ENCODE data around the gene QSOX2.
A peak's percentile ranks its signal among the peaks of the same experiment; 100 is the strongest.

The QSOX2 gene

DNA sequence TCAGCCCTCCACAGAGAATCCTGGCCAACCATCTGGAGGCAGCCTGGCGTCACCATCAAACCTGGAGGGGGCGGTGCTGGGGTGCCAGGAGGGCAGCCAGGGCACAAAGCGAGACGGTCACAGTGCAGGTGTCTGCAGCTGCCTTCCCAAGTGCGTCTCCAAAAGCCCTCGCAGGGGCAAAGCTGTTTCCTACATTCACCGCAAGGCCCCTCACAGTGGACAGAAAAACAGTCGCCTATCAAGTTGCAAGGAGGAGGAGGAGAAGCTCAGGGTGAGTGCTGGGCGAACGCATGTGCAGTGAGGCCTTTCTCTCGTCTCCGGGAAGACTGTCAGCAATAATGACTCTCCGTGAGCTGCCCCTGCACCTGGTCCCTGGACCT, 22.7 kb downstream of the QSOX2 start:
- Mint-ChIP-seq H3K4me3 (no peak overlapping the region), H3K27ac (no peak overlapping the region), H3K9me3 (no peaks in the 10 kb centered on the region), H3K4me1 (ENCODE audit: low read depth) (peaks cover 30% of the 10 kb centered on the region), H3K27me3 (no peaks in the 10 kb centered on the region), H3K36me3 (ENCODE audit: low read depth) (peaks cover 91% of the 10 kb centered on the region)
- no peak for DNase-seq

DNA sequence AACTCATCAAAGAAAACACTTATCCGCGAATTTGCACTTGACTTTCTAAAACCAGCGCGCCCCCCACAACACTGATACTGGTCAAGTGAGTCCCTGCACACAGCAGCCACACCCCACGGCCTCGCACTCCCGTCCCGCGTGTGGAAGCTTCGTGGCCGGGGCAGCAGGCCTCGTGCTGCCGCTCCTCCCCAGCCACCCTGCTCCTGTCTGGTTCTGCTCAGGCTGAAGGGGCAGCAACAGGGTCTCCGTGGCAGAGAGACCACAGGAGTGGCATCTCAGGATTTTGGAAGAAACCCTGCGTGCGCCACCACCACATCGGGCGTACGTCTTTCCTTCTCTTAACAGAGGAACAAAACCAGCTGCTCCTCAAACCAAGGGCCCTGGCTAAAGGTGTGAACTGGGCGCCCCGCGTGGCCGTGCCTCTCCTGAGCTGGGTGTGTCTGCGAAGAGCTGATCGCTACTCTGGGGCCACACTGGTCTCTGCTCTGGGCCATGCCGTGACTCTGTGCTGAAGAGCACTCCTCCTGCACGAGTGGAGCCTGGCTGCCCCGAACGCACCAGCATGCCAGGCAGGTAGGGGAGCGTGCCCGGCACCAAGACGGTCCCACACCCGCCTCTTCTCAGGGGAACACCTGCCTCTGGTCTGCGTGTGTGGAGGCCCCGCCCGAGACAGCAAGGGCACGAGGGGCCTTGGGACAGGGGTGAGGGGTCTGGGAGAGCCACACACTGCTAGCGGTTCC, 23.3 kb downstream of the QSOX2 start:
- DNase-seq, result no peak
- no peak overlapping the region for H3K27ac Mint-ChIP-seq
- peaks cover 93% of the 10 kb centered on the region for H3K36me3 Mint-ChIP-seq (ENCODE audit: low read depth)
- H3K9me3 Mint-ChIP-seq, result no peaks in the 10 kb centered on the region
- H3K27me3 Mint-ChIP-seq, result no peaks in the 10 kb centered on the region
- peaks cover 27% of the 10 kb centered on the region for H3K4me1 Mint-ChIP-seq (ENCODE audit: low read depth)
- no peak overlapping the region for H3K4me3 Mint-ChIP-seq

DNA sequence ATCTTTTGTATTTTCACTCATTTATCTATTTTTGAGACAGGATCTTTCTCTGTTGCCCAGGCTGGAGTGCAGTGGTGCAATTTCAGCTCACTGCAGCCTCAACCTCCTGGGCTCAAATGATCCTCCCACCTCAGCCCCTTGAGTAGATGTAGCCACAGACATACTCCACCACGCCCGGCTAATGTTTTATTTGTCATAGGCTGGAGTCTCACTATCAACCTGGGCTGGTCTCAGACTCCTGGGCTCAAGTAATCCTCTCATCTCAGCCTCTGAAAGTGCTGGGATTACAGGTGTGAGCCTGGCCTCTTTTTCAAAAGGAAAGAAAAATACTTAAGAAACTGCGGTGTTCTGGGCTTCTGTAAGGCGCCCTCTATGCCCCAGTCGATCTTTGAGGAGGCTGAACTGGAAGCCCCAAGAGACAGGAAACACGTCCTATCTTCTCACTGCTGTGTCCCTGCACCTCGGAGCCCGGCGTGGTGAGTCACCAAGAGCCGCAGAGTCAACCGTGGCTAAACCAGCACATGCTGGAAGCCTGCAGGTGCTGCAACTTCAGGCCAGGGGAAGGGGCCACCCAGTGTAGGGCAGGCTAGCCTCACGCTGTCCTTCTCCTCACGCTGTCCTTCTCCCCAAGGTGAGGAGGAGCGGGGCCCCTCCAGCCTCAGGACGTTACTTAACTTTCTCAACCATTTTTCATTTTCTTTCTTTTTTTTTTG, 25.4 kb downstream of the QSOX2 start:
- H3K4me3 Mint-ChIP-seq, result no peak overlapping the region
- H3K27ac Mint-ChIP-seq, result peak overlapping the region; percentile 29
- peaks cover 13% of the 10 kb centered on the region for H3K4me1 Mint-ChIP-seq (ENCODE audit: low read depth)
- H3K27me3 Mint-ChIP-seq, result no peaks in the 10 kb centered on the region
- H3K36me3 Mint-ChIP-seq (ENCODE audit: low read depth), result peaks cover 95% of the 10 kb centered on the region
- no peak for DNase-seq
- no peaks in the 10 kb centered on the region for H3K9me3 Mint-ChIP-seq

DNA sequence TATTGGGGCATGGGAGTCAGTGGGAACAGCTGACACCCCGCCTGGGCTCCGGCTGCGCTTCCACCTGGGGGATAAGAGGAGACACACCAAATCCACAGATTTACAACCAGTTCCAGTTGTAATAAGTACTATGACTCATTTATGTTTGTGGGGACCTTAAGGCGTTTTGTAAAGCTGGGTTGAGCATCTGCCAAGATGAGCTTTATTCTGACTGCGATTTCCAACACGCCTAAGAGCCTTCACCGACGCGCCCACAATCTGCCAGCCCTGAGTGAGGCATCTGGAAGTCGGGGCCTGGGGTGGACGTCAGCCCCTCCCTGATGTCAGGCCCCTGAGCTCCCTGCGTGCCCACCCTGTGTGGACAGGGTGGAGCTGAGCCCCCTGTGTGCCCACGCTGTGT, 26.3 kb downstream of the QSOX2 start:
- H3K27me3 Mint-ChIP-seq, result no peaks in the 10 kb centered on the region
- H3K36me3 Mint-ChIP-seq (ENCODE audit: low read depth), result peaks cover 96% of the 10 kb centered on the region
- peaks cover 11% of the 10 kb centered on the region for H3K4me1 Mint-ChIP-seq (ENCODE audit: low read depth)
- no peak overlapping the region for H3K4me3 Mint-ChIP-seq
- DNase-seq, result no peak
- no peak overlapping the region for H3K27ac Mint-ChIP-seq
- no peaks in the 10 kb centered on the region for H3K9me3 Mint-ChIP-seq

DNA sequence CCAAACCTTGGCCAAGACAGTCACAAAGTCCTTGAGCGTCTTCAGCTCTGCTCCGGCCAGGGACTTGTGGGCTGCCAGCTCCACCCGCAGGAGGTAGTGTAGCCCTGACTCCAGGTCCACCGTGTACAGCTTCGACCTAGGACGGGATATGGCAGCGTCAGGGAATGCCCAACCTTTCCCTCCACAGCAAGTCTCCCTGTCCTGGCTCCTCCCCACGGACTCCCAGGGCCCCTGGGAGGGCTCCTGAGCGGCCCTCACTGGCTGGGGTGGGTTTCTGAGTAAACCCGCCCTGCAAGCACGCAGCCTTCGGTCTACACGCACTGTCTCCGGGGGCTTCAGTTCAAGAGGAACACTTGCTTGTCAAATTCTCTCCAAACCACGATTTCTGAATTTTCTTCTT, 26.9 kb downstream of the QSOX2 start:
- Mint-ChIP-seq H3K36me3 (ENCODE audit: low read depth) (peaks cover 97% of the 10 kb centered on the region), H3K4me3 (no peak overlapping the region), H3K4me1 (ENCODE audit: low read depth) (peaks cover 11% of the 10 kb centered on the region), H3K27ac (no peak overlapping the region), H3K9me3 (no peaks in the 10 kb centered on the region), H3K27me3 (no peaks in the 10 kb centered on the region)
- DNase-seq, result no peak

DNA sequence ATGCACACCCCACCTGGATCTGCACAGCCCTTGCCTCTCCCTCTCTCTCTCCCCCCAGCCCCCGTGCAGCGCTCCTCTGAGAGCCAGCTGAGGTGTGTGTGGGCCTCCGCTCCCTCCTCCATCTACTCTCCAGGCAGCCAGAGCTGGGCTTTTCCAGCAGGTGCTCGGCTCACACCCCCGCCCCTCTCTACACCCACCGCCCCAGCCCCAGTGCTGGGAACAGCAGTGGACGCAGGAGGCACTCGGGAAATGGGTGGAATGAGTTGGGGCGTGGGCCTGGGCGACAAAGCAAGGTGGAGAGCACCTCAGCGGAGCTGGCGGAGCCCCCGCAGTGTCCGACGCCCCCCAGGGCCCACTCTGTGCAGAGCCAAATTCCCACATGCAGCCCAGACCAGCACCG, 27.3 kb downstream of the QSOX2 start:
- H3K27ac Mint-ChIP-seq, result no peak overlapping the region
- no peaks in the 10 kb centered on the region for H3K9me3 Mint-ChIP-seq
- DNase-seq, result no peak
- no peaks in the 10 kb centered on the region for H3K27me3 Mint-ChIP-seq
- H3K4me1 Mint-ChIP-seq (ENCODE audit: low read depth), result peaks cover 11% of the 10 kb centered on the region
- no peak overlapping the region for H3K4me3 Mint-ChIP-seq
- peaks cover 97% of the 10 kb centered on the region for H3K36me3 Mint-ChIP-seq (ENCODE audit: low read depth)

DNA sequence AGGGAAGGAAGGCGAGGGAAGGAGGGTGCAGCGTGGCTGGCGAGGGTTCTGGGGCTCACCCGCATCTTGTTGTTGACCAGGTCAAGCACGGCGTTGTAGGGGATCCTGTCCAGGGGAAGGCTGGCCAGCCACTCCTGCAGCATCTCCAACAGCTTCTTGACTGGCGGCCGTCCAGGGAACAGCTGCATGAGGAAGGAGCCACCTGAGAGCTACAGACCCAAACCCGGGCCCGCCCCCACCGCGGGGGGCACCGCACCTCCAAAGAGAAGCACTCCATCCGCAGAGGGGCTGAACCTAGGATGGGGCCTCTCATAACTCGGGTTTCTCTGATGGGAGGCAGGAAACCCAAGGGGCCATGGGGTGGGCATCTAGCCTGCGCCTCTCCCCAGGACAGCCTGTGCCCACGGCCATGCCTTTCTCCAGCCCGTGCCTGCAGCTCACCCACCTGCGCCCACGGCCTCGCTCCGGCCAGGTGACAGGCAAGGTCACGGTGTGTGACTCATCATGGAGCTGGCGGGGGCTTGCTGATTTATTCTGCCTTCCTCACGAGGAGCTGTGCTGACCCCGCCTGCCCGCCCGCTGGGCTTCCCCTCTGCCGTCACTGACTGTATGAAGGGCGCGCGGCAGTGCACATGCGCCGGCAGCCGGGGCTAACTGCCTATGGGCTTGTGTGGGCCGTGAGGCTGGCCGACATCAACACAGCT, 28.9 kb downstream of the QSOX2 start:
- H3K4me1 Mint-ChIP-seq (ENCODE audit: low read depth), result peaks cover 11% of the 10 kb centered on the region
- H3K36me3 Mint-ChIP-seq (ENCODE audit: low read depth), result peaks cover 97% of the 10 kb centered on the region
- DNase-seq, result no peak
- no peak overlapping the region for H3K4me3 Mint-ChIP-seq
- H3K27me3 Mint-ChIP-seq, result no peaks in the 10 kb centered on the region
- H3K27ac Mint-ChIP-seq, result no peak overlapping the region
- no peaks in the 10 kb centered on the region for H3K9me3 Mint-ChIP-seq

DNA sequence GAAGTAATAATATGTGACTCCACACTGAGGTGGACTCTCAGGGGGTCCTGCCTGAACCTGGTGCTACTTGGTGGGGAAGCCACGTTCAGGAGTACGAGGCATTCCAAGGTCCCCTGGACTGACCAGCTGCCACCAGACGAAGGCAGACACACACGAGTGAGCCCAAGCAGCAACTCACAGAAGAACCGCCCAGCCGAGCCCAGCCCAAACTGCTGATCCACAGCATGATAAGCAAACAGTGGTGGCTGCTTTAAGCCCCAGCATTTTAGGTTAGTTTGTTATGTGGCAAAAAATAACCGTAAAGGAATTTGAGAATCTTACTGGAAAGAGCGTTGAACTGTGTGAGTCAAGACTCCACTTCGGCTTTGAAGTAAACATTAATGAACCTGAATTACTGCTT, 31.9 kb downstream of the QSOX2 start:
- H3K27me3 Mint-ChIP-seq, result no peaks in the 10 kb centered on the region
- no peak overlapping the region for H3K27ac Mint-ChIP-seq
- H3K4me3 Mint-ChIP-seq, result no peak overlapping the region
- no peak for DNase-seq
- no peaks in the 10 kb centered on the region for H3K4me1 Mint-ChIP-seq (ENCODE audit: low read depth)
- no peaks in the 10 kb centered on the region for H3K9me3 Mint-ChIP-seq
- peaks cover 99% of the 10 kb centered on the region for H3K36me3 Mint-ChIP-seq (ENCODE audit: low read depth)

DNA sequence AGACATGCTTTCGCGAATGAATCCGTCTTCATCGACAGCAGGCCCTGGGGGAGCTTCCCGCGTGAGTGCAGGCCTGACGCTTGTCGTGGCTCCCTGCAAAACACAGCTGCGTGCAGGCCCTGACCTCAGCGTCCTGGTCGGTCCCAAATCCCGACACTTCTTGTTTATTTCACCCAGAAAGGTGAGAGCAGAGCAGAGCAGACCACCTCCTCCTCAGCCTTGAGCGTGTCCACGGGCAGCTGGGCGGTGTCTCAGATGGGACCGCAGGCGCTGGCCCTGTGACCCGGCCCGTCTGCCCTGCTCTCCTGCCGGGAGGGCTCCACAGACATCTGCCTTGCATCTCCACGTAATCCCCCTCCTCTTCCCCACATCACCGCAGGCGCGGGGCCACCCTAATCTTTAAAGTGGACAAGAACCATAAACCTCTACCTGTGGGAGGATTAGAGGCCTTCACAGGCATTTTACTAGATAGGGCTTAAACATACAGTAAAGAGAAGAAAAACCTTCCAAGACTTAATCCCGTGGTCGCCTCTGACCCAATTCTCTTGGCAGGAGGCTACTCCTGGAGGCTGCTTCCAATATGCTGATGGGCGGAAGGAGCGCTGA, 33.2 kb downstream of the QSOX2 start:
- Mint-ChIP-seq H3K36me3 (ENCODE audit: low read depth) (peaks cover 97% of the 10 kb centered on the region), H3K27me3 (no peaks in the 10 kb centered on the region), H3K27ac (no peak overlapping the region), H3K4me1 (ENCODE audit: low read depth) (no peaks in the 10 kb centered on the region), H3K9me3 (no peaks in the 10 kb centered on the region), H3K4me3 (no peak overlapping the region)
- DNase-seq, result no peak

DNA sequence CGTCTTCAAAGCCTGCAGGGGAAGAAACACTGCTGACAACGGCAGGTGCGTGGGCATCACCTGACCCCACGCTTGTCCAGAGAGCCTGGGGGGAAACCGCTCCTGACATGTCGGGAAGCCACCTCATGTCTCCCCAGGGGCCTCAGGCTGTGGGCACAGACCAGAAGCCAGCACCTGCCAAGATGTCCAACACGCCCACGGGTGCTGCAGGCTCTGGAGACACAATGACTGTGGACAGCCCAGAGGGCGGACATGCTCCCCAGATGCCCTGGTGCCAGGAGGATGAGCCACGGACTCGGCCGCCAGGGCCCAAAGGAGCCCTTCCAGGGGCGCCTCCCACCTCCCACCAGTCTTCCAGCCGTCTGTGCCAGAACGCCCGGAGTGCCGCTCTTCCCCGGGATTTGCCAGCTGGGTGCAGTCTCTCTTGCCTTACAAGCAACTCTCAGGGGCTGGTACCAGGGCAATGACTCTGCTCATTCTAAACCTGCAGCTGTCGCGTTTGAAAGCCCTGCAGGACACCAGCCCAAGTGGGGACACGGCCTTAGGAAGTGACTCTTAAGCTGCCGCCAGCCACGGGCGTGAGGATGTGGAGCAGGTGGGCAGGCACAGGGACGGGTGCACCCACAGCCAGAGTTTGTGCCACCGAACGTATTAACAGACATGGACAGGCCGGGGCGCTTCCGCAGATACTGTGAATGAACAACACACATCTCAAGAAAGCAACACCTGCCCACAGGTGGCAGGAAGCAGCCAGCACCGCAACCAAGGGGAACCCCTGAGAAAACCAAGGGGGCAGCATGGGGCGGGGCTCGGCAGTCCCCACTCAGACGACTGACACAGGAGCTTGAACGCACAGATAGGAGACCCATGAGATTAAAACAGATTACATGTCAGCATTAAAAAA, 33.9 kb downstream of the QSOX2 start:
- Mint-ChIP-seq H3K9me3 (no peaks in the 10 kb centered on the region), H3K27ac (no peak overlapping the region), H3K27me3 (no peaks in the 10 kb centered on the region), H3K36me3 (ENCODE audit: low read depth) (peaks cover 97% of the 10 kb centered on the region), H3K4me3 (no peak overlapping the region), H3K4me1 (ENCODE audit: low read depth) (no peaks in the 10 kb centered on the region)
- no peak for DNase-seq

DNA sequence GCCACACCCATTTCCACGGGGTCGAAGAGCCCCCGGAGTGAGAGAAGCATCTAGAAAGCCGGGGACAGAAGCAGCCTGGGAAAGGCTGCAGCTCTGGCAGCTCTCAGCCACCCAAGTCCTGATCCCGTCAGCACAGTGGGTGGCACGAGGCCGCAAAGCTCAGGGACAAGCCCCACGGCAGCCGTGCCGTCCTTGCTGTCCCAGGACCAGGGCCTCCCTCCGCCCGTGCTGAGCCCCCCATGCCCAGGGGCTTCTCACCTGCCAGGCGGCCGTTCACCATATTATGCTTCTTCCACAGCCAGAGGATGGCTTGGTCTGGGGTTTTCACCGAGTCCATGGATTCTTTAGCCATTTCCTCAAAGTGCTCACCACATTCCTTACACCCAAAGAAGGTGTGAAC, 34.6 kb downstream of the QSOX2 start:
- Mint-ChIP-seq H3K4me1 (ENCODE audit: low read depth) (no peaks in the 10 kb centered on the region), H3K36me3 (ENCODE audit: low read depth) (peaks cover 97% of the 10 kb centered on the region), H3K9me3 (no peaks in the 10 kb centered on the region), H3K4me3 (no peak overlapping the region), H3K27me3 (peaks cover 2% of the 10 kb centered on the region), H3K27ac (no peak overlapping the region)
- no peak for DNase-seq

DNA sequence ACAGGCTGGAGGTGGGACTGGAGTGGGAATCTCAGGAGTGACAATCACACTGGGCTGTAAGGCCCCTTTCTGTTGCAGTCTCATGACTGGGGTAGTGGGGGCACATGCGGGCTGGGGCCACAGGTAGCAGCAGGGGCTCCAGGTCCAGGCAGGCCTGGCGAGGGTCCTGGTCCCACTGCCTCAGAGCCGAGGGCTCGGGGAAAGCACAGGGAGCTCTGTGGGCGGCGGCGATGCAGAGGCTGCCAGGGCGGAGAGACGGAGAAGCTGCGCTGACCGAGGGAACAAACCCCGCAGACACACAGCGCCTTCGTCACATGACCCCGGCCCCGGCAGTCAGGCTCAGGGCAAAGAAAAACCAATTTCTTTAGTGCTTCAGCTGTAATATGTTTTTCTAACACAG, 35.3 kb downstream of the QSOX2 start:
- H3K9me3 Mint-ChIP-seq, result no peaks in the 10 kb centered on the region
- H3K27ac Mint-ChIP-seq, result no peak overlapping the region

DNA sequence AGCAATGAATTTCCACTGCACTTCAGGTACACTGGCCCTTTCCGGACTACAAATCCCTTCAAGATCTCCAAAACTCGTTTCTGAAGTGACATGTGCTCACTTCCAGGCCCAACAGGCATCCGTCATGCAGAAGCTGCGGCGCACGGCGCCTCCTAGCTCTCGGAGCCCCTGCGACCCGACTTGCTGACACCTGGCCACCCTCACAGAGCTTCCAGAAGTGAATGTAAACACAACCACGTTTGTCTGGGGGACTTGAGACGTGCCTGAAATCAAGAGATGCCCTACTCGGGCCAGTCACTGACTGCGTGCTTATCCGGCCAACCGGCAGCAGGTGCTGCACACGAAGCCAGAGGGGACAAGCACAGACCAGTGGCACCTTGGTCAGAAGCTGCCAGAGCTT, 35.8 kb downstream of the QSOX2 start:
- Mint-ChIP-seq H3K27ac (no peak overlapping the region), H3K4me1 (ENCODE audit: low read depth) (no peaks in the 10 kb centered on the region), H3K36me3 (ENCODE audit: low read depth) (peaks cover 86% of the 10 kb centered on the region), H3K27me3 (peaks cover 7% of the 10 kb centered on the region), H3K4me3 (no peak overlapping the region), H3K9me3 (no peaks in the 10 kb centered on the region)
- DNase-seq, result no peak

More for the DNA sequence above, 35.3 kb downstream of the QSOX2 start:
- Mint-ChIP-seq H3K4me3 (no peak overlapping the region), H3K27me3 (peaks cover 5% of the 10 kb centered on the region), H3K36me3 (ENCODE audit: low read depth) (peaks cover 91% of the 10 kb centered on the region), H3K4me1 (ENCODE audit: low read depth) (no peaks in the 10 kb centered on the region)
- DNase-seq, result no peak

DNA sequence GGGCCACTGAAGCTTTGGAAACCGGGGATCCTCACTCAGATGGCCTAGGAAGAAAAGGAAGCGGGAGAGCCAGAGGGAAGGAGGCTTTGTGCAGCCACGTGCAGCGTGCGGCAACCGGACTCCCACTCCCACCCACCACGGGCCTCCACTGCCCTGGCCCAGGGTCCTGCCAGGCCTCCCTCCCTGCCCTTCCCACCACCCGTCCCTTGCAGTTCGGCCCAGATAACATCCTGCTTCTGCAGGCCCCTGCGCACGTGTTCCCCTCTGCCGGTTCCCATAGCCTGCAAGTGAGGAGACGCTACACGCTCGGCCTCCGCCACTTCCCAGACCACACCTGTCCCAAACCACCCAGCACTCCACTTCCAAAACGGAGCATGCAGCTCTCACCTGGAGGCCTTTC, 36.4 kb downstream of the QSOX2 start:
- Mint-ChIP-seq H3K36me3 (ENCODE audit: low read depth) (peaks cover 81% of the 10 kb centered on the region), H3K4me1 (ENCODE audit: low read depth) (no peaks in the 10 kb centered on the region), H3K27me3 (peaks cover 12% of the 10 kb centered on the region), H3K9me3 (no peaks in the 10 kb centered on the region), H3K27ac (no peak overlapping the region), H3K4me3 (no peak overlapping the region)
- DNase-seq, result no peak
